Measurements from ENCODE around the gene PCDHB8.
"Not testable (repeated sequence)": the region's sequence is repeated elsewhere in the genome, so short reads cannot be mapped to it uniquely, and the experiment has no call there.

The PCDHB8 gene

GRCh38 chr5:141180313-141180712, 2.7 kb downstream of the PCDHB8 start:
- DNase-seq (ENCODE audit: low read depth): no peak
- no peak overlapping the region for H3K4me3 ChIP-seq (ENCODE audit: low read depth, low read length)

GRCh38 chr5:141182248-141182647, 4.7 kb downstream of the PCDHB8 start, which contains the start of gene PCDHB16:
Gene PCDHB16, plus strand, starts transcription at chr5:141182387. Its CDS starts 173 bp downstream, at chr5:141182560.
- DNase-seq (ENCODE audit: low read depth): no peak
- H3K4me3 ChIP-seq (ENCODE audit: low read depth, low read length): peak within 1 kb of the TSS; percentile 23

DNA sequence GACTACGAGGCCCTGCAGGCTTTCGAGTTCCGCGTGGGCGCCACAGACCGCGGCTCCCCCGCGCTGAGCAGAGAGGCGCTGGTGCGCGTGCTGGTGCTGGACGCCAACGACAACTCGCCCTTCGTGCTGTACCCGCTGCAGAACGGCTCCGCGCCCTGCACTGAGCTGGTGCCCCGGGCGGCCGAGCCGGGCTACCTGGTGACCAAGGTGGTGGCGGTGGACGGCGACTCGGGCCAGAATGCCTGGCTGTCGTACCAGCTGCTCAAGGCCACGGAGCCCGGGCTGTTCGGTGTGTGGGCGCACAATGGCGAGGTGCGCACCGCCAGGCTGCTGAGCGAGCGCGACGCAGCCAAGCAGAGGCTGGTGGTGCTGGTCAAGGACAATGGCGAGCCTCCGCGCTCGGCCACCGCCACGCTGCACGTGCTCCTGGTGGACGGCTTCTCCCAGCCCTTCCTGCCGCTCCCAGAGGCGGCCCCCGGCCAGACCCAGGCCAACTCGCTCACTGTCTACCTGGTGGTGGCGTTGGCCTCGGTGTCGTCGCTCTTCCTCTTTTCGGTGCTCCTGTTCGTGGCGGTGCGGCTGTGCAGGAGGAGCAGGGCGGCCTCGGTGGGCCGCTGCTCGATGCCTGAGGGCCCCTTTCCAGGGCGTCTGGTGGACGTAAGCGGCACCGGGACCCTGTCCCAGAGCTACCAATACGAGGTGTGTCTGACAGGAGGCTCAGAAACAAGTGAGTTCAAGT, 6.7 kb downstream of the PCDHB8 start:
- not testable (repeated sequence) for DNase-seq (ENCODE audit: low read depth); H3K4me3 ChIP-seq (ENCODE audit: low read depth, low read length)

- DNase-seq (ENCODE audit: low read depth): no peak
- H3K4me3 ChIP-seq (ENCODE audit: low read depth, low read length): no peak within 1 kb of the TSS
These were observed 9.4 kb downstream of the PCDHB8 start, which contains the start of gene PCDHB9 for GRCh38 chr5:141186897-141187512. Gene PCDHB9, plus strand, starts transcription at chr5:141187161. Its CDS starts 158 bp downstream, at chr5:141187319.

- H3K4me3 ChIP-seq (ENCODE audit: low read depth, low read length); DNase-seq (ENCODE audit: low read depth): not testable (repeated sequence)
These were observed 11.1 kb downstream of the PCDHB8 start for GRCh38 chr5:141188682-141189081.

DNA sequence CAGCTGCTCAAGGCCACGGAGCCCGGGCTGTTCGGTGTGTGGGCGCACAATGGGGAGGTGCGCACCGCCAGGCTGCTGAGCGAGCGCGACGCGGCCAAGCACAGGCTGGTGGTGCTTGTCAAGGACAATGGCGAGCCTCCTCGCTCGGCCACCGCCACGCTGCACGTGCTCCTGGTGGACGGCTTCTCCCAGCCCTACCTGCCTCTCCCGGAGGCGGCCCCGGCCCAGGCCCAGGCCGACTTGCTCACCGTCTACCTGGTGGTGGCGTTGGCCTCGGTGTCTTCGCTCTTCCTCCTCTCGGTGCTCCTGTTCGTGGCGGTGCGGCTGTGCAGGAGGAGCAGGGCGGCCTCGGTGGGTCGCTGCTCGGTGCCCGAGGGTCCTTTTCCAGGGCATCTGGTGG, 11.5 kb downstream of the PCDHB8 start:
- DNase-seq (ENCODE audit: low read depth); H3K4me3 ChIP-seq (ENCODE audit: low read depth, low read length): not testable (repeated sequence)

GRCh38 chr5:141192110-141192725, 14.6 kb downstream of the PCDHB8 start, which contains the start of gene PCDHB10:
Gene PCDHB10, plus strand, starts transcription at chr5:141192353. Its CDS starts 200 bp downstream, at chr5:141192553.
- peak within 1 kb of the TSS; percentile 17 for H3K4me3 ChIP-seq (ENCODE audit: low read depth, low read length)
- no peak for DNase-seq (ENCODE audit: low read depth)

GRCh38 chr5:141194332-141194731, 16.7 kb downstream of the PCDHB8 start:
- not testable (repeated sequence) for H3K4me3 ChIP-seq (ENCODE audit: low read depth, low read length); DNase-seq (ENCODE audit: low read depth)

DNA sequence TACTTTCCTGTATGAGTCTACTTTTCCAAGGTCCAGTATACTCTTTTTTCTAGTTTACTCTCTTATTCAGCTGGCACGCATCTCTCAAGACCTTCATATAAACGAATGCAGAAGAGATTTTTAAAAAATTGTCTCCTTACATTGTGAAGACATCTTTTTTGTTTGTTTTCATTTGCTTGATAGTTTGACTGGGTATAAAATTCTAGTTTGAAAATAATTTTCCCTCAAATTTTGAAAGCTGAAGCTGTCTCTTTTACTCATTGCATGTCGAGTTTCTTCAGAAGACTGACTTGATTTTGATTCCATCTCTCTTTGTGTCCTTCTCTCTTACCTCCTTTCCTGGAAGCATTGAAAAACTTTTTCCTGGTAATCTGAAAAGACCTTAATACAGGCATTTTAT, 18.8 kb downstream of the PCDHB8 start:
- no peak overlapping the region for H3K4me3 ChIP-seq (ENCODE audit: low read depth, low read length)
- DNase-seq (ENCODE audit: low read depth): no peak

DNA sequence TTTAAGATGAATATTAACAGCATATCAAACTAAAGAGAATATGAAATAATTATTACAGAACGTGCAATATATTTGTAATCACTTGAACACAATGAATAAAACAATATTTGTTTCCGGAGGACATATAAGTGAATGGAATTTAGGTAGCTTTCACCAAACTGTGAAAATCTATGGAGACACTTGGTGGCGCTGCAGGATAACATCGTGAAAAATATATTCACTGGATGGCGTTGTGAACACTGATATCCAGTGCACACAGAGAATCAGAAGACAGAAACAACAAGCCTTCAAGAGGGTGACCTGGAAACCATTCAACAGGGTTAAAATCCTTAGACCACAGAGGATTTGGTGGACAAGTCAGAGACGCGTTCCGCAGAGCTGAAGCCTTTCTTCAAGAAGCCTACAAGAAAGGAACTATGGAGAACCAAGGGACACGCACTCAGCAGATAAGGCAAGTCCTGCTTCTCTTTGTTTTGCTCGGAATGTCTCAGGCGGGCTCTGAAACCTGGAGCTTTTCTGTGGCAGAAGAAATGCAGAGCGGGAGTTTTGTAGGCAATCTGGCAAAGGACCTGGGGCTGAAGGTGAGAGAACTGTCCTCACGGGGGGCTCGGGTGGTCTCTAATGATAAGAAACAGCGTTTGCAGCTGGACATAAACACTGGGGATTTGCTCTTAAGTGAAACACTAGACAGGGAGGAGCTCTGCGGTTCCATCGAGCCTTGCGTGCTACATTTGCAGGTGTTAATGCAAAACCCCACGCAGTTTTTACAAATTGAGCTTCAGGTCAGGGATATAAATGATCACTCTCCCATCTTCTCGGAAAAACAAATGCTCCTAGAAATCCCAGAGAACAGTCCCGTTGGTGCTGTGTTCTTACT, 22.0 kb downstream of the PCDHB8 start, which contains the start of gene PCDHB11:
TSS of gene PCDHB11 (plus strand) at position 269 of the 877 bp plus-strand sequence. CDS start at position 417, 148 bp downstream.
- no peak within 1 kb of the TSS for H3K4me3 ChIP-seq (ENCODE audit: low read depth, low read length)
- DNase-seq (ENCODE audit: low read depth): no peak

- not testable (repeated sequence) for DNase-seq (ENCODE audit: low read depth); H3K4me3 ChIP-seq (ENCODE audit: low read depth, low read length)
These were observed 23.5 kb downstream of the PCDHB8 start for GRCh38 chr5:141201126-141201525.

- not testable (repeated sequence) for DNase-seq (ENCODE audit: low read depth); H3K4me3 ChIP-seq (ENCODE audit: low read depth, low read length)
These were observed 24.1 kb downstream of the PCDHB8 start for GRCh38 chr5:141201646-141202045.

GRCh38 chr5:141208478-141208877, 30.9 kb downstream of the PCDHB8 start, which contains the start of gene PCDHB12:
Gene PCDHB12, plus strand, starts transcription at chr5:141208719. Its CDS starts 189 bp downstream, at chr5:141208908.
- DNase-seq (ENCODE audit: low read depth): no peak

GRCh38 chr5:141210281-141210680, 32.7 kb downstream of the PCDHB8 start:
- DNase-seq (ENCODE audit: low read depth); H3K4me3 ChIP-seq (ENCODE audit: low read depth, low read length): not testable (repeated sequence)

More at GRCh38 chr5:141208478-141208877, 30.9 kb downstream of the PCDHB8 start, which contains the start of gene PCDHB12:
- H3K4me3 ChIP-seq (ENCODE audit: low read depth, low read length): peak within 1 kb of the TSS; percentile 10

DNA sequence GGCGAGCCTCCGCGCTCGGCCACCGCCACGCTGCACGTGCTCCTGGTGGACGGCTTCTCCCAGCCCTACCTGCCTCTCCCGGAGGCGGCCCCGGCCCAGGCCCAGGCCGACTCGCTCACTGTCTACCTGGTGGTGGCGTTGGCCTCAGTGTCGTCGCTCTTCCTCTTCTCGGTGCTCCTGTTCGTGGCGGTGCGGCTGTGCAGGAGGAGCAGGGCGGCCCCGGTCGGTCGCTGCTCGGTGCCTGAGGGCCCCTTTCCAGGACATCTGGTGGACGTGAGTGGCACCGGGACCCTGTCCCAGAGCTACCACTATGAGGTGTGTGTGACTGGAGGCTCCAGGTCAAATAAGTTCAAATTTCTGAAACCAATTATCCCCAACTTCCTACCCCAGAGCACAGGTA, 33.3 kb downstream of the PCDHB8 start:
- DNase-seq (ENCODE audit: low read depth); H3K4me3 ChIP-seq (ENCODE audit: low read depth, low read length): not testable (repeated sequence)

DNA sequence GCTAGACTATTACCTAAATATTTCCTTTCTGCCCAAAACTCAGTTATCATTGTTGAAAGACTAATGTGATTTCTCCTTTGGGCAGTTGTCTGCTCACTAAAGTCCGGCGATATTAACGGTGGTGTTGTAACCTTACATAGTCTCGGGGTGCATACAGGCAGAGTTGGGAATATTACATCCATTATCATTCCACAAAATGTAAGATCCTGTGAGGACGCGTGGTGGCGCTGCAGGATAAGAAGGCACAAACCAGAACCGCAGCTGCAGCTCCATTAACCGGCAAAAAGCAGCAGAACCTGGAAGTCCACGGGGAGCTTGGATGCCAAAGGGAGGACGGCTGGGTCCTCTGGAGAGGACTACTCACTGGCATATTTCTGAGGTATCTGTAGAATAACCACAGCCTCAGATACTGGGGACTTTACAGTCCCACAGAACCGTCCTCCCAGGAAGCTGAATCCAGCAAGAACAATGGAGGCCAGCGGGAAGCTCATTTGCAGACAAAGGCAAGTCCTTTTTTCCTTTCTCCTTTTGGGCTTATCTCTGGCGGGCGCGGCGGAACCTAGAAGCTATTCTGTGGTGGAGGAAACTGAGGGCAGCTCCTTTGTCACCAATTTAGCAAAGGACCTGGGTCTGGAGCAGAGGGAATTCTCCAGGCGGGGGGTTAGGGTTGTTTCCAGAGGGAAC, 36.2 kb downstream of the PCDHB8 start, which contains the start of gene PCDHB13:
TSS of gene PCDHB13 (plus strand) at position 264 of the 684 bp plus-strand sequence. CDS start at position 469, 205 bp downstream.
- H3K4me3 ChIP-seq (ENCODE audit: low read depth, low read length); DNase-seq (ENCODE audit: low read depth): not testable (repeated sequence)

- not testable (repeated sequence) for DNase-seq (ENCODE audit: low read depth); H3K4me3 ChIP-seq (ENCODE audit: low read depth, low read length)
These were observed 37.0 kb downstream of the PCDHB8 start for GRCh38 chr5:141214583-141214982.

DNA sequence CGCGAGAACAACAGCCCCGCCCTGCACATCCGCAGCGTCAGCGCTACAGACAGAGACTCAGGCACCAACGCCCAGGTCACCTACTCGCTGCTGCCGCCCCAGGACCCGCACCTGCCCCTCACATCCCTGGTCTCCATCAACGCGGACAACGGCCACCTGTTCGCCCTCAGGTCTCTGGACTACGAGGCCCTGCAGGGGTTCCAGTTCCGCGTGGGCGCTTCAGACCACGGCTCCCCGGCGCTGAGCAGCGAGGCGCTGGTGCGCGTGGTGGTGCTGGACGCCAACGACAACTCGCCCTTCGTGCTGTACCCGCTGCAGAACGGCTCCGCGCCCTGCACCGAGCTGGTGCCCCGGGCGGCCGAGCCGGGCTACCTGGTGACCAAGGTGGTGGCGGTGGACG, 37.9 kb downstream of the PCDHB8 start:
- not testable (repeated sequence) for DNase-seq (ENCODE audit: low read depth); H3K4me3 ChIP-seq (ENCODE audit: low read depth, low read length)
